GM10248 (cell line): ENCODE data around the gene MYMK.

Experiments
- CTCF ChIA-PET: fragments of 300-600 bp; sonication (Branson Sonifier 250); formaldehyde crosslinking; extraction: SDS; loops from one replicate; lab custom pipeline; 2021; ENCODE audit warnings: antibody characterized with exemption; lab: Yijun Ruan, JAX
- POLR2A ChIA-PET: fragments of 350-650 bp; sonication (Branson Sonifier 250); formaldehyde crosslinking; extraction: SDS; loops from one replicate; lab custom pipeline; 2020; ENCODE audit warnings: antibody characterized with exemption; lab: Yijun Ruan, JAX
- DNase-seq: peaks from one replicate; pipeline ENCODE4 v3.0.0; 2012; ENCODE audit errors: extremely low spot score
- TF ChIP-seq, protein P1 (sequence below): IDR thresholded peaks from 2 replicates; pipeline ENCODE4 v1.5.1; 2012; ENCODE audit warnings: mild to moderate bottlenecking, low read depth; ENCODE audit errors: extremely low read depth, missing control alignments, control extremely low read depth

Gene MYMK

DNA sequence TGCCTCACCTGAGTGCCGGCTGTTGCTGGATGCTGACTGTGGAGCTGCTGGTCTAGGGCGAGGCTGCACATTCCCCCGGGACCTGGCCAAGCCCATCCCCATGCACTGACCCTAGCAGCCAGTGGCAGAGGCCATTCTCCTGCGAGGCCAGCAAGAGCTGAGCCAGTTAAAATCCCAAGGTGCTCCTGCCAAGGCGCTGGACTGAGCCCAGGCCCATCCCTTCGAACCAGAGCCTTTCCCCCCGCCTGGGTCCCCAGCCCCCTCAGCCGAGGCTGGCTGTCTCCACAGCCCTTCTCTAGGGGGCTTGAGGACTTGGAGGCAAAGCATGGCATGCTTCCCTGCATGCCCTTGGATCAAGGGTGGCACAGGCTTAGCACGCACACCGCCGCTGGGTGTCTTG, 11.3 kb upstream of the MYMK start:
- POLR2A ChIA-PET = no interaction called here
- CTCF ChIA-PET = interaction anchor here (1.7 kb wide), 1 partner anchor 191 kb away, joined by 5 read pairs; no protein-coding TSS in a partner anchor
- TF ChIP-seq, protein P1, sequence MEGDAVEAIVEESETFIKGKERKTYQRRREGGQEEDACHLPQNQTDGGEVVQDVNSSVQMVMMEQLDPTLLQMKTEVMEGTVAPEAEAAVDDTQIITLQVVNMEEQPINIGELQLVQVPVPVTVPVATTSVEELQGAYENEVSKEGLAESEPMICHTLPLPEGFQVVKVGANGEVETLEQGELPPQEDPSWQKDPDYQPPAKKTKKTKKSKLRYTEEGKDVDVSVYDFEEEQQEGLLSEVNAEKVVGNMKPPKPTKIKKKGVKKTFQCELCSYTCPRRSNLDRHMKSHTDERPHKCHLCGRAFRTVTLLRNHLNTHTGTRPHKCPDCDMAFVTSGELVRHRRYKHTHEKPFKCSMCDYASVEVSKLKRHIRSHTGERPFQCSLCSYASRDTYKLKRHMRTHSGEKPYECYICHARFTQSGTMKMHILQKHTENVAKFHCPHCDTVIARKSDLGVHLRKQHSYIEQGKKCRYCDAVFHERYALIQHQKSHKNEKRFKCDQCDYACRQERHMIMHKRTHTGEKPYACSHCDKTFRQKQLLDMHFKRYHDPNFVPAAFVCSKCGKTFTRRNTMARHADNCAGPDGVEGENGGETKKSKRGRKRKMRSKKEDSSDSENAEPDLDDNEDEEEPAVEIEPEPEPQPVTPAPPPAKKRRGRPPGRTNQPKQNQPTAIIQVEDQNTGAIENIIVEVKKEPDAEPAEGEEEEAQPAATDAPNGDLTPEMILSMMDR = no peak
- DNase-seq = no peak

DNA sequence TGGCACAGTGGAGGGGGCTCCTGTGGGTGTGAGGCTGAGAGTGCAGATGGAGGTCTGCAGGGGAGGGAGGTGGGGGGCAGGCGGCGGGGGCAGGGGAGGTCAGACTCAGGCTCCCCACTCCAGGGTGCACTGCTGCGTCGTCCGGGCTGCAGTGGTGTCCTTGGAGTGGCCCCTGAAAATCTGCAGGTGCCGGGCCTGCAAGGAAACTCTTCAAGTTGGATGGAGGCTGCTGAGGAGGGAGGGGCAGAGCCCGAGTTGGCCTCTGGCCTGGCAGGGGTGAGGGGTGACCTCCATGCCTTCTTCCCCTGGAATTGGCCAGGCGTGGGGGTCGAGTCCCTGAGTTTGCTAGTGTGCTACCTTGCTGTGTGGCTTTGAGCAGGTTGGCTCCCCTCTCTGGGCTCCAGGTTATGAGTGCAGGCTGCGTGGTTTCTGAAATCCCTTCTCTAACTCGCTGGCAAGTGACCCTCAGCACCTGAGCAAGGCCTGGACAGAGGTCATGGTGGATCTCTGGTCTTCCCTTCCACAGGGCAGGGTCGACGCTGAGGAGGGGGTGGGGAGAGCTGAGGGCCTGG, 10.6 kb upstream of the MYMK start:
- no peak for DNase-seq
- TF ChIP-seq, protein P1 = no peak
- ChIA-PET POLR2A (no interaction called here), CTCF (interaction anchor here (3.4 kb wide), 1 partner anchor 208 kb away, joined by 8 read pairs; no protein-coding TSS in a partner anchor)

DNA sequence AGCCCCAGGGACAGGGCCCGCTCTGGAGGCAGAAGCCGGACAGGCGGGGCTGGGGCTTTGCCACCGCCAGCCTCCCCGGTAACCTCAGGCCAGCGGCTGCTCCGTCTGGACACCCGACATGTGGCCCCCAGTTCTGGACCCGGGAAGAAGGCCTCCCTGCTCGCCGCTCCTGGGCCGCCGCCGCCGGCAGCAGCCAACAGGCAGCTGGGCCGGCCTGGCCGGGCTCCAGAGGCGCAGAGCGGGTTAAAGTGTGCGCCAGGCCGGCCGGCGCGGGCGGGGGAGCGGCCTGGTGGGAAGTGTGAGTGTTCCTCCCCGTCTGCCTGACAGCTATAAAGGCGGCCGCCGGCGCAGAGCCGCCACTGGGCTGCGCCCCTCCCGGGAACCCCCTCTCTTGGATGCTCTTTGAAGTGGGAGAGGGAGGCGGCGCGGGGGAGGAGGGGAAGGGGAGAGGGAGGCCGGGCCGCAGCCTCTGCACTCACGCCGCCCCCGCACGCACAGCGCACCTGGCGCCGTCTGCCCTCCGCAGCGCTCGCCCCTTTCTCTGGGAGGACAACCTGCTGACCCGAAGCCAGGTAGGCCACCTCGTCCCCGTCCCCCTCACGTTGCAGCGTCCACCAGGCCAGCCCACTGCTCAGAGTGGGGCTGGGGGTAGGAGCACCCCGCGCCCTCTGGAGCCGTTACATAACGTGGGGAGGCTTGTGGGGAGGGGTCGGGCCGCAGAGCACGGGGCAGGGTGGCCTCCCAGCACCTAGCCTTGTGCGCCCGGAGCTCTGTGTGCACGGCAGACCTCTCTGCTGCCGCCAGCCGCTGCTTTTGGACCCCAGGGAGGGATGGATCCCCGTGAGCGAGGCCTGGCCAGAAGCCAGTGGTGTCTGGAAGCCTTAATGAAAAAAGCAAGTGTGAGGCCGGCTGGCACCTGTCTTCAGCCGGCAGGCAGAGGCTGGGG, 9.9 kb upstream of the MYMK start, which contains the start of gene ADAMTSL2:
Gene ADAMTSL2, plus strand, starts transcription at position 359 of the 946 bp plus-strand sequence. CDS start 2,009 bp downstream, outside the sequence.
- peak; percentile 56 for DNase-seq
- TF ChIP-seq, protein P1 = no peak
- POLR2A ChIA-PET = no interaction called here
- CTCF ChIA-PET = interaction anchor here (1.0 to 4.3 kb wide), 6 partner anchors 9 to 564 kb away, joined by 3 to 34 read pairs (median 6); no protein-coding TSS in a partner anchor

DNA sequence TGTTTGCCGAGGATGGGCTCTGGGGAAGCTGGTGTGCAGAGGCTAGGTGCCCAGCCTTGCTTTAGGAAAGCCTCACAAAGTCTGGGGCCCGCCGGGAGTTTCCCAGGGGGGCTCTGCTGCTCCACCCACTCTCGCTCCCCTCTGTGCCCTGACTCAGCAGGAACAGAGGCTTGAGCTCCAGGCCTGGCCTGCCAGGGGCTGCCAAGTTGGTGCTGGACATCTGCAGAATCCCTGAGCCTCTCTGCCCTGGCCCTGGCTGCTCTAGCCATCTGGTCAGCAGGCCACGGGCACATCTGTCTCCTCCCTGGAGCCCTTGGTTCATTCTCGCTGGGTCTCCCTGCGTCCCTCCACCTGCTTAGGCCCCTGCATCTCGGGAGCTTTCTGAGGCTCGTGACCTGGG, 9.1 kb upstream of the MYMK start:
- CTCF ChIA-PET = interaction anchor here (0.7 to 4.3 kb wide), 9 partner anchors 10 to 565 kb away, joined by 3 to 34 read pairs (median 4); partner anchors contain the start of gene SARDH
- no peak for DNase-seq

DNA sequence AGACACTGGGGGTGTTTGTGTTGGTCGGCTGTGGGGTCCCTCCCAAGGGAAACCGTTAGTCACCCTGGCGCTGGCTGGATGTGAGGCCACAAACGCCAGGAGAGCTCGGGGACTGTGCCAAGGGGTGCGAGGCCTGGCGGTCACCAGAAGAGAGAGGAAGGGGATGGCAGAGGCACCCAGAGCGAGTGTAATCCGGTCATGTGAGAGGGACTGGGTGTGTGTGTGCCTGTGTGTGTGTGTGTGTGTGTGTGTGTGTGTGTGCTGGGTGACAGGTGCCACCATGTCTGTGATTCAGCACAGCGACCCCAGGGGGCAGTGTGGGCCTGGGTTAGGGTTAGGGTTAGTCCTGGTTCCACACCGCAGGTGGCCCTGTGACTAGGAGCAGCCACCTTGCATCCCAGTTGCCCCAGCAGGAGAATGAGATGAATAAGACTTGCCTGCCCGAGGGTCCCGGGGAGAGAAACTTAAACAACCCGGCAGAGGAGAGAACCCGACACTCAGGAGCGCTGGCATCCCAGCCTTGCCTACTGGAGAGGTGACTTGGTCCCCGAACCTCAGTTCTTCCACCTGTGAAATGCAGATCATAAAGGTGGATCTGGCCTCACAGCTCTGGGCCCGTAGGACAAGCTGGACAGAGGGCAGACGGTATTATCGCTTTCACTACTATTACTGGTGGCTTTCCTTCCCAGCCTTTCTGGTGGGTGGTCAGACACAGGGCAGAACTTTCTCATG, 8.3 kb upstream of the MYMK start:
- DNase-seq = peak; percentile 79
- ChIA-PET POLR2A (no interaction called here), CTCF (interaction anchor here (0.6 to 4.3 kb wide), 13 partner anchors 11 to 566 kb away, joined by 3 to 34 read pairs (median 4); partner anchors contain the start of gene SARDH)
- TF ChIP-seq, protein P1 = peak; percentile 72

More for the DNA sequence above, 9.1 kb upstream of the MYMK start:
- TF ChIP-seq, protein P1 = no peak
- POLR2A ChIA-PET = no interaction called here
